ENCODE results near the gene PTPRN2. TPM values are rescaled to one million over a fixed set of nuclear protein-coding genes. Genes with fewer than 3 reads are reported as not detected.

Gene PTPRN2
- total and polyA plus RNA-seq, 2 of the 13 experiments (the other 11 are each of a cell fraction or from before 2014, with no cell fraction given): 2.5 to 24.2 TPM

- Histone ChIP-seq H4K20me1 (ENCODE audit: insufficient read depth, low read length) (peaks cover 5% of the 10 kb centered on the region; the same call in 1 of the 2 replicates), H3K4me1 (ENCODE audit: insufficient read depth, low read length) (no peaks in the 10 kb centered on the region), H3K4me2 (ENCODE audit: low read depth, low read length) (no peak overlapping the region), H3K9ac (ENCODE audit: insufficient read depth, low read depth, low read length) (no peak overlapping the region), H3K27ac (ENCODE audit: extremely low read length, insufficient read depth, low read length) (no peak overlapping the region), H3K36me3 (replicated peaks in 1 of 2; ENCODE audit: control insufficient read depth in 1 of 2, insufficient read depth in 2 of 2, low read length in 2 of 2) (no peaks in the 10 kb centered on the region), H3K79me2 (ENCODE audit: insufficient read depth, low read length) (no peaks in the 10 kb centered on the region), H3K27me3 (ENCODE audit: control insufficient read depth in 1 of 2, insufficient read depth in 2 of 2, low read length in 2 of 2) (no peaks in the 10 kb centered on the region; a peak in 1 of 5 replicates), H3K4me3 (replicated peaks in 1 of 3; ENCODE audit: insufficient read depth in 1 of 3, low read depth in 2 of 3, low read length in 3 of 3) (no peak overlapping the region), H2AFZ (ENCODE audit: low read length) (no peak overlapping the region), H3K9me3 (ENCODE audit: low read length) (peaks cover 13% of the 10 kb centered on the region; the same call in 1 of the 2 replicates)
- CTCF ChIA-PET (ENCODE audit: low intra/inter-chr PET ratio, low total read pairs): no interaction called here
- no TSS peak for BruUV-seq (replicated peaks)
- in situ Hi-C loops (cut with HindIII; ENCODE audit: extremely low pct_ligation_motif_present, low pct_unique_long_range_greater_than_20kb) (no loop called here), intact Hi-C loops (cut with micrococcal nuclease; ENCODE audit: unreplicated experiment) (no loop called here)
- FAIRE-seq: no peak
- POLR2A ChIA-PET: no interaction called here
- peak; percentile 84 for ATAC-seq
- TF ChIP-seq ZNF530 (CRISPR knock-in tag; IDR thresholded peaks at IDR 0.05; ENCODE audit: low read depth) (no peak), NPAS2 (CRISPR knock-in tag; IDR thresholded peaks at IDR 0.05; ENCODE audit: borderline replicate concordance) (no peak), RXRB (CRISPR knock-in tag; IDR thresholded peaks at IDR 0.05; ENCODE audit: borderline replicate concordance) (no peak), THAP7 (CRISPR knock-in tag; IDR thresholded peaks at IDR 0.05) (no peak)
- DNase-seq (ENCODE audit: low spot score): no peak
- 54% methylated on average over 2 of the region's 5 CpGs for WGBS (ENCODE audit: low lambda C conversion rate)
These were observed 614.7 kb downstream of the PTPRN2 start for GRCh38 chr7:157972914-157973313.

GRCh38 chr7:157971501-157971900 is 616.1 kb downstream of the PTPRN2 start:
- Histone ChIP-seq H4K20me1 (ENCODE audit: insufficient read depth, low read length) (peaks cover 5% of the 10 kb centered on the region; the same call in 1 of the 2 replicates), H3K4me2 (ENCODE audit: low read depth, low read length) (no peak overlapping the region), H3K27me3 (ENCODE audit: control insufficient read depth in 1 of 2, insufficient read depth in 2 of 2, low read length in 2 of 2) (no peaks in the 10 kb centered on the region; a peak in 1 of 5 replicates), H3K9me3 (ENCODE audit: low read length) (peaks cover 13% of the 10 kb centered on the region; the same call in 1 of the 2 replicates), H3K79me2 (ENCODE audit: insufficient read depth, low read length) (no peaks in the 10 kb centered on the region), H3K4me1 (ENCODE audit: insufficient read depth, low read length) (no peaks in the 10 kb centered on the region), H3K9ac (ENCODE audit: insufficient read depth, low read depth, low read length) (no peak overlapping the region), H3K27ac (ENCODE audit: extremely low read length, insufficient read depth, low read length) (no peak overlapping the region), H3K4me3 (replicated peaks in 1 of 3; ENCODE audit: insufficient read depth in 1 of 3, low read depth in 2 of 3, low read length in 3 of 3) (no peak overlapping the region), H3K36me3 (replicated peaks in 1 of 2; ENCODE audit: control insufficient read depth in 1 of 2, insufficient read depth in 2 of 2, low read length in 2 of 2) (no peaks in the 10 kb centered on the region), H2AFZ (ENCODE audit: low read length) (no peak overlapping the region)
- 69% methylated on average over 5 of the region's 5 CpGs for WGBS (ENCODE audit: low lambda C conversion rate)
- BruUV-seq (replicated peaks): no TSS peak
- ATAC-seq: no peak
- no peak for FAIRE-seq
- in situ Hi-C loops (cut with HindIII; ENCODE audit: extremely low pct_ligation_motif_present, low pct_unique_long_range_greater_than_20kb): no loop called here
- CTCF ChIA-PET (ENCODE audit: low intra/inter-chr PET ratio, low total read pairs): no interaction called here
- DNase-seq (ENCODE audit: low spot score): no peak
- POLR2A ChIA-PET: no interaction called here
- intact Hi-C loops (cut with micrococcal nuclease; ENCODE audit: unreplicated experiment): no loop called here
- TF ChIP-seq SAP130 (CRISPR knock-in tag; IDR thresholded peaks at IDR 0.05; ENCODE audit: low read depth): no peak
- no peak for TF ChIP-seq NBN (conservative IDR thresholded peaks at IDR 0.05)
- TF ChIP-seq ZNF784 (CRISPR knock-in tag; IDR thresholded peaks at IDR 0.05; ENCODE audit: borderline replicate concordance): no peak
- TF ChIP-seq, protein P1, sequence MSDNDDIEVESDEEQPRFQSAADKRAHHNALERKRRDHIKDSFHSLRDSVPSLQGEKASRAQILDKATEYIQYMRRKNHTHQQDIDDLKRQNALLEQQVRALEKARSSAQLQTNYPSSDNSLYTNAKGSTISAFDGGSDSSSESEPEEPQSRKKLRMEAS (IDR thresholded peaks at IDR 0.05): no peak
- no peak for TF ChIP-seq ZNF562 (CRISPR knock-in tag; IDR thresholded peaks at IDR 0.05; ENCODE audit: borderline replicate concordance)
- TF ChIP-seq TBP (CRISPR knock-in tag; IDR thresholded peaks at IDR 0.05): no peak
- TF ChIP-seq U2AF1 (optimal IDR thresholded peaks at IDR 0.05; ENCODE audit: low read depth, low read length): no peak
- TF ChIP-seq, protein P2, sequence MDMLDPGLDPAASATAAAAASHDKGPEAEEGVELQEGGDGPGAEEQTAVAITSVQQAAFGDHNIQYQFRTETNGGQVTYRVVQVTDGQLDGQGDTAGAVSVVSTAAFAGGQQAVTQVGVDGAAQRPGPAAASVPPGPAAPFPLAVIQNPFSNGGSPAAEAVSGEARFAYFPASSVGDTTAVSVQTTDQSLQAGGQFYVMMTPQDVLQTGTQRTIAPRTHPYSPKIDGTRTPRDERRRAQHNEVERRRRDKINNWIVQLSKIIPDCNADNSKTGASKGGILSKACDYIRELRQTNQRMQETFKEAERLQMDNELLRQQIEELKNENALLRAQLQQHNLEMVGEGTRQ (IDR thresholded peaks at IDR 0.05; ENCODE audit: low read depth, low read length): no peak
- TF ChIP-seq, protein P2 (CRISPR knock-in tag; IDR thresholded peaks at IDR 0.05; ENCODE audit: borderline replicate concordance): no peak
- no peak for TF ChIP-seq ZC3H4 (CRISPR knock-in tag; IDR thresholded peaks at IDR 0.05; ENCODE audit: borderline replicate concordance)
- no peak for TF ChIP-seq ZNF264 (CRISPR knock-in tag; IDR thresholded peaks at IDR 0.05)
- no peak for TF ChIP-seq ZNF251 (CRISPR knock-in tag; IDR thresholded peaks at IDR 0.05)
- TF ChIP-seq NRL (CRISPR knock-in tag; IDR thresholded peaks at IDR 0.05; ENCODE audit: borderline replicate concordance): no peak
